ENCODE data around the gene TGFBR2.

Gene TGFBR2

DNA sequence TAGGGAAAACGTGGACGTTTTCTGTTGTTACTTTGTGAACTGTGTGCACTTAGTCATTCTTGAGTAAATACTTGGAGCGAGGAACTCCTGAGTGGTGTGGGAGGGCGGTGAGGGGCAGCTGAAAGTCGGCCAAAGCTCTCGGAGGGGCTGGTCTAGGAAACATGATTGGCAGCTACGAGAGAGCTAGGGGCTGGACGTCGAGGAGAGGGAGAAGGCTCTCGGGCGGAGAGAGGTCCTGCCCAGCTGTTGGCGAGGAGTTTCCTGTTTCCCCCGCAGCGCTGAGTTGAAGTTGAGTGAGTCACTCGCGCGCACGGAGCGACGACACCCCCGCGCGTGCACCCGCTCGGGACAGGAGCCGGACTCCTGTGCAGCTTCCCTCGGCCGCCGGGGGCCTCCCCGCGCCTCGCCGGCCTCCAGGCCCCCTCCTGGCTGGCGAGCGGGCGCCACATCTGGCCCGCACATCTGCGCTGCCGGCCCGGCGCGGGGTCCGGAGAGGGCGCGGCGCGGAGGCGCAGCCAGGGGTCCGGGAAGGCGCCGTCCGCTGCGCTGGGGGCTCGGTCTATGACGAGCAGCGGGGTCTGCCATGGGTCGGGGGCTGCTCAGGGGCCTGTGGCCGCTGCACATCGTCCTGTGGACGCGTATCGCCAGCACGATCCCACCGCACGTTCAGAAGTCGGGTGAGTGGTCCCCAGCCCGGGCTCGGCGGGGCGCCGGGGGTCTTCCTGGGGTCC lies at the start of gene TGFBR2:
Gene TGFBR2, plus strand, starts transcription at position 301 of the 731 bp plus-strand sequence. Its CDS starts 283 bp downstream, at position 584.
- TF ChIP-seq CTCF (IDR thresholded peaks at IDR 0.05; ENCODE audit: low read depth, low read length, missing control alignments): peak; percentile 1
- DNase-seq (ENCODE audit: low read depth): peak; percentile 93
- in situ Hi-C loops (cut with HindIII; ENCODE audit: low sequenced_read_pairs): no loop called here
- peak within 1 kb of the TSS; percentile 76 for H3K4me3 ChIP-seq (ENCODE audit: low read depth, low read length)

GRCh38 chr3:30557746-30558303 lies 48.6 kb upstream of the TGFBR2 start:
- DNase-seq (ENCODE audit: low read depth): no peak
- no peak for TF ChIP-seq CTCF (IDR thresholded peaks at IDR 0.05; ENCODE audit: low read depth, low read length, missing control alignments)
- H3K4me3 ChIP-seq (ENCODE audit: low read depth, low read length): no peak overlapping the region
- in situ Hi-C loops (cut with HindIII; ENCODE audit: low sequenced_read_pairs): no loop called here

DNA sequence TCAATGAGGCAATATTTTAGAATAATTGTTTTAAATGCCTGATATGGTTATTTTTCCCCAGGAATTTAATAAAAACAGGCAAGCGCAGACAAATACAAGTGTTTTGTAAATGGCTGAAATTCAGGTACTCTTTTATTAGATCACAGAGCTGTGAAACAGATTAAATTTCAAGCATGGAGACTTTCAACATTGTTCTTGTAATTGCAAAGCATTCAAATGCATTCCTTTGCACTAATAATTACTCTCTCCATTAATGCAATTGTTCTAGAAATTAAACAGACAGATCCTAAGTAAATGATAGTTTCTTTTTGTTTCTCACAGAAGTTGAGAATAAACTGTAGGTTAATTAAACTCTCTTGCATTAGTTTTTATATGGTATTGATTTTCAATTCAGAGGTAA lies 42.4 kb upstream of the TGFBR2 start:
- H3K4me3 ChIP-seq (ENCODE audit: low read depth, low read length): no peak overlapping the region
- DNase-seq (ENCODE audit: low read depth): no peak
- in situ Hi-C loops (cut with HindIII; ENCODE audit: low sequenced_read_pairs): loop anchor here (5.0 kb wide), 1 partner anchor 33 kb away; no protein-coding TSS in a partner anchor
- no peak for TF ChIP-seq CTCF (IDR thresholded peaks at IDR 0.05; ENCODE audit: low read depth, low read length, missing control alignments)

DNA sequence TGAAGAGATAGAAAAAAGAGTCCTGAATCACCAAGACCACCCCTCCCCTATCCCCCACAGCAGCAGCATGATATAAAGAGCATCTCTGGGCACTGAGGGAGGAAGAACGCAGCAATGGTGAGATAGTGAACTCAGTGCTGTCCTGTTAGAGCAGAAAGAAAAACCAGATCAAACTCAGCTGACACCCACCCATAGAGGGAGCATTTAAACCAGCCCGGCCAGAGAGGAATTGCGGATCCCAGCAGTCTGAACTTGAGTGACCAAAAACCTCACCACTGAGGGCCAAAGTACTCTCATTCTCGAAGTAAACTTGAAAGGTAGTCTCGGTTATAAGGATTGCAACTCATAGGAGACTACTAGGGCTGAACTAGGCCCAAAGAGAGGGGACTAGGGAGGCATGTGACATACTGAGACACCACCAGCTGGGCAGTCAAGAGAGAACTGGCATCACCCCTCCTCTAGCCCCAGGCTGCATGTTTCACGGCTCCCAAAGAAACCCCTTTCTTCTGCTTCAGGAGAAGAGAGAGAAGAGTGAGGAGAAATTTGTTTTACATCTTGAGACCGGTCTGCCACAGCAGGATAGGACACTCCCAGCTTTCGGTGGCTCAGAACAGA lies 39.2 kb upstream of the TGFBR2 start:
- TF ChIP-seq CTCF (IDR thresholded peaks at IDR 0.05; ENCODE audit: low read depth, low read length, missing control alignments): no peak
- no peak for DNase-seq (ENCODE audit: low read depth)
- in situ Hi-C loops (cut with HindIII; ENCODE audit: low sequenced_read_pairs): no loop called here
- H3K4me3 ChIP-seq (ENCODE audit: low read depth, low read length): no peak overlapping the region

DNA sequence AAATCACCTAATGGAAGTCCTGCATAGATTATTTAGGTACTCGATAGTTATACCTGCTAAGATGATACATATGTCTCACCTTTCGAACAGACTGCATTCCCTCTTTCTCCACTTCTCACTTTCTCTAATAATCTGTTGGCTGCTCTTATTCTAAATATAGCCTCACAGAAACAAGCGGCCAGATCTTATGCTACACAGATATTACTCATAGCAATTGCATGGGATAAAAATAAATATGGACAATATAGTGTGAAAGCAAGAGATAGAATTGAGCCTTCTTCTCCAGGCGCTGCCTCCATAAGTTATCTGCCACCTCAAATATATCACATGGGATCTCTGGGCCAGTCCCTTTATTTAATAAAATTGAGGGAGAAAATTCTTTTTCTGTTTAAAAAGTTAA lies 29.5 kb upstream of the TGFBR2 start:
- DNase-seq (ENCODE audit: low read depth): no peak

DNA sequence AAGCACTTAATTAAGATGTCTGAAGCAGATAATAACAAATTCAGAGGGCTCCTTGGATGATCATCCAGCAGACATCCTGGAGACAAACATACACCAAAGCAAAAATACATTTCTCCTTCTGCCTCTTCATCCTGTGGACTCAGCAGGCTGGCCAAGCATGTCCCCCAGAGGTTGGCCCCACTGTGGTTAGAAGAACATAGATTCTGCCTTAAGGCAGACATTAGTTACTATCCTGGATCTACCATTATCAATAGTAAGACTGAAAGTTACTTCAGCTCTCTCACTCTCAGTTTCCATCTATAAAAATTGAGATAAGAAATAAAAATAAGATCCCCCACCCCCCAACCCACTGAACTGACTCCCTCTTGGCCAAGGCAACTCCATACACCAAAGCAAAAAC lies 28.6 kb upstream of the TGFBR2 start:
- no peak overlapping the region for H3K4me3 ChIP-seq (ENCODE audit: low read depth, low read length)
- in situ Hi-C loops (cut with HindIII; ENCODE audit: low sequenced_read_pairs): no loop called here
- no peak for DNase-seq (ENCODE audit: low read depth)
- no peak for TF ChIP-seq CTCF (IDR thresholded peaks at IDR 0.05; ENCODE audit: low read depth, low read length, missing control alignments)

More for the DNA sequence above, 29.5 kb upstream of the TGFBR2 start:
- in situ Hi-C loops (cut with HindIII; ENCODE audit: low sequenced_read_pairs): no loop called here
- H3K4me3 ChIP-seq (ENCODE audit: low read depth, low read length): no peak overlapping the region
- TF ChIP-seq CTCF (IDR thresholded peaks at IDR 0.05; ENCODE audit: low read depth, low read length, missing control alignments): no peak
